Measurements from ENCODE around the gene CNKSR3.

- TF ChIP-seq POLR2A (IDR thresholded peaks at IDR 0.05; ENCODE audit: low read depth, low read length) (no peak), POLR2AphosphoS5 (IDR thresholded peaks at IDR 0.05; ENCODE audit: low read depth, low read length) (no peak), TAF1 (IDR thresholded peaks at IDR 0.05; ENCODE audit: borderline replicate concordance, low read depth, low read length) (no peak)
Measured at GRCh38 chr6:154506582-154506981, 3.9 kb downstream of the CNKSR3 start.
